ENCODE results near the gene STAC3. TPM values are rescaled to one million over a fixed set of nuclear protein-coding genes. Genes with fewer than 3 reads are reported as not detected.
"Not testable (repeated sequence)": the region's sequence is repeated elsewhere in the genome, so short reads cannot be mapped to it uniquely, and the experiment has no call there.

Gene STAC3
- total RNA-seq: 3.1 TPM
- 1.5 TPM for polyA plus RNA-seq (ENCODE audit: insufficient read depth, low read depth, low replicate concordance)
- long read RNA-seq, donor 1: 0 reads
- long read RNA-seq, donor 2: 0 reads
- long read RNA-seq, donor 3: 0 reads
- long read RNA-seq, donor 4: 0 reads
- long read RNA-seq, donor 5: 0 reads
- long read RNA-seq, donor 6: 0 reads
- long read RNA-seq, donor 7, partial matches to known transcripts: 0 of 1 reads
- long read RNA-seq, donor 7, other reads (novel, unspliced or antisense): 1 of 1 reads
- long read RNA-seq, donor 8, partial matches to known transcripts: 0 of 1 reads
- long read RNA-seq, donor 8, other reads (novel, unspliced or antisense): 0 of 1 reads
- long read RNA-seq, donor 9: 0 reads
- long read RNA-seq, donor 10: 0 reads

DNA sequence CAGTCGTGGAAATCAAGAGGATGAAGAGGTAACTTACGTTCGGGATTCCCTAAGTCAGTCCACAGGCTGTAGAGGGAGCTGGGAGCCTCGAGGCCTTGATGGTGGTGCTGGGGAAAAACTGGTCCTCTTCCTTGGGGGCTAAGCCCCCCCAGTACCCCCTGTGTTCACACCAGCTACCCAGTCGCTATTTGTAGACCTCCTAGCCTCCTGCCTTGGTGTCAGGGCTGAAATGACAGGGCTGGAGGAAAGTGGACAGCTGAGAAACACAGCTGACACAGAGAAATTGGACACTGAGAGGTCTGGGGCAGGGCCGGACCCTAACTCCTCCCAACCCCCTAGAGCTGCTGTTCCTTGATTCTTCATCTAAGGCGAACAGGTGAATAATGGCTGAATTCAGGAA, at the start of gene STAC3:
Gene STAC3, minus strand, starts transcription at position 232 of the 400 bp plus-strand sequence. CDS start 1,551 bp downstream, outside the sequence.
- DNase-seq (no peak), FAIRE-seq (no peak)
- Histone ChIP-seq H3K4me1 (ENCODE audit: control insufficient read depth in 2 of 3, insufficient read depth in 2 of 3, low read depth in 1 of 3, low read length in 3 of 3) (no peaks in the 10 kb centered on the region), H3K9me3 (ENCODE audit: control insufficient read depth in 2 of 3, insufficient read depth in 1 of 3, low read length in 3 of 3) (no peaks in the 10 kb centered on the region), H3K36me3 (ENCODE audit: control insufficient read depth in 2 of 3, insufficient read depth in 3 of 3, low read length in 3 of 3) (peaks cover 0 to 9% (median 5%) of the 10 kb centered on the region in 3 donors), H3K4me3 (ENCODE audit: low read length in 3 of 3) (no peak within 1 kb of the TSS), H3K9ac (ENCODE audit: low read length in 3 of 3) (no peak within 1 kb of the TSS), H3K27ac (ENCODE audit: low read depth in 2 of 2, low read length in 2 of 2) (no peak within 1 kb of the TSS), H3K27me3 (ENCODE audit: control insufficient read depth, insufficient read depth, low read length) (no peaks in the 10 kb centered on the region)
- intact Hi-C loops (cut with DNase I): no loop called here
- TF ChIP-seq, protein P1, sequence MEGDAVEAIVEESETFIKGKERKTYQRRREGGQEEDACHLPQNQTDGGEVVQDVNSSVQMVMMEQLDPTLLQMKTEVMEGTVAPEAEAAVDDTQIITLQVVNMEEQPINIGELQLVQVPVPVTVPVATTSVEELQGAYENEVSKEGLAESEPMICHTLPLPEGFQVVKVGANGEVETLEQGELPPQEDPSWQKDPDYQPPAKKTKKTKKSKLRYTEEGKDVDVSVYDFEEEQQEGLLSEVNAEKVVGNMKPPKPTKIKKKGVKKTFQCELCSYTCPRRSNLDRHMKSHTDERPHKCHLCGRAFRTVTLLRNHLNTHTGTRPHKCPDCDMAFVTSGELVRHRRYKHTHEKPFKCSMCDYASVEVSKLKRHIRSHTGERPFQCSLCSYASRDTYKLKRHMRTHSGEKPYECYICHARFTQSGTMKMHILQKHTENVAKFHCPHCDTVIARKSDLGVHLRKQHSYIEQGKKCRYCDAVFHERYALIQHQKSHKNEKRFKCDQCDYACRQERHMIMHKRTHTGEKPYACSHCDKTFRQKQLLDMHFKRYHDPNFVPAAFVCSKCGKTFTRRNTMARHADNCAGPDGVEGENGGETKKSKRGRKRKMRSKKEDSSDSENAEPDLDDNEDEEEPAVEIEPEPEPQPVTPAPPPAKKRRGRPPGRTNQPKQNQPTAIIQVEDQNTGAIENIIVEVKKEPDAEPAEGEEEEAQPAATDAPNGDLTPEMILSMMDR (IDR thresholded peaks at IDR 0.05; ENCODE audit: borderline replicate concordance, extremely low read depth, insufficient read depth): no peak

GRCh38 chr12:57299514-57300016, 48.6 kb upstream of the STAC3 start:
- DNase-seq (peak in 1 of 5 donors; percentile 14), FAIRE-seq (no peak)
- no peak overlapping the region for H3K4me3 ChIP-seq (ENCODE audit: low read length in 3 of 3)
- no peak overlapping the region for H3K27ac ChIP-seq (ENCODE audit: low read depth in 2 of 2, low read length in 2 of 2)
- intact Hi-C loops (cut with DNase I): no loop called here
- H3K27me3 ChIP-seq (ENCODE audit: control insufficient read depth, insufficient read depth, low read length): no peaks in the 10 kb centered on the region
- H3K9ac ChIP-seq (ENCODE audit: low read length in 3 of 3): no peak overlapping the region
- H3K4me1 ChIP-seq (ENCODE audit: control insufficient read depth in 2 of 3, insufficient read depth in 2 of 3, low read depth in 1 of 3, low read length in 3 of 3): no peaks in the 10 kb centered on the region
- peaks cover 4 to 34% (median 21%) of the 10 kb centered on the region in 3 donors for H3K36me3 ChIP-seq (ENCODE audit: control insufficient read depth in 2 of 3, insufficient read depth in 3 of 3, low read length in 3 of 3)
- H3K9me3 ChIP-seq (ENCODE audit: control insufficient read depth in 2 of 3, insufficient read depth in 1 of 3, low read length in 3 of 3): no peaks in the 10 kb centered on the region
- TF ChIP-seq, protein P1 (IDR thresholded peaks at IDR 0.05; ENCODE audit: borderline replicate concordance, extremely low read depth, insufficient read depth): no peak

- peaks cover 2 to 36% (median 27%) of the 10 kb centered on the region in 3 donors for H3K36me3 ChIP-seq (ENCODE audit: control insufficient read depth in 2 of 3, insufficient read depth in 3 of 3, low read length in 3 of 3)
- H3K4me3 ChIP-seq (ENCODE audit: low read length in 3 of 3): no peak overlapping the region
- no peaks in the 10 kb centered on the region for H3K4me1 ChIP-seq (ENCODE audit: control insufficient read depth in 2 of 3, insufficient read depth in 2 of 3, low read depth in 1 of 3, low read length in 3 of 3)
- H3K9me3 ChIP-seq (ENCODE audit: control insufficient read depth in 2 of 3, insufficient read depth in 1 of 3, low read length in 3 of 3): no peaks in the 10 kb centered on the region
- H3K27me3 ChIP-seq (ENCODE audit: control insufficient read depth, insufficient read depth, low read length): no peaks in the 10 kb centered on the region
- no peak overlapping the region for H3K9ac ChIP-seq (ENCODE audit: low read length in 3 of 3)
- DNase-seq: no peak
- H3K27ac ChIP-seq (ENCODE audit: low read depth in 2 of 2, low read length in 2 of 2): no peak overlapping the region
- FAIRE-seq: no peak
- TF ChIP-seq, protein P1 (IDR thresholded peaks at IDR 0.05; ENCODE audit: borderline replicate concordance, extremely low read depth, insufficient read depth): no peak
- intact Hi-C loops (cut with DNase I): no loop called here
These were observed 45.3 kb upstream of the STAC3 start for GRCh38 chr12:57296291-57296690.

- H3K36me3 ChIP-seq (ENCODE audit: control insufficient read depth in 2 of 3, insufficient read depth in 3 of 3, low read length in 3 of 3): peaks cover 9 to 33% (median 25%) of the 10 kb centered on the region in 3 donors
- DNase-seq; FAIRE-seq; H3K4me1 ChIP-seq (ENCODE audit: control insufficient read depth in 2 of 3, insufficient read depth in 2 of 3, low read depth in 1 of 3, low read length in 3 of 3); H3K27ac ChIP-seq (ENCODE audit: low read depth in 2 of 2, low read length in 2 of 2); H3K4me3 ChIP-seq (ENCODE audit: low read length in 3 of 3); intact Hi-C loops (cut with DNase I); H3K27me3 ChIP-seq (ENCODE audit: control insufficient read depth, insufficient read depth, low read length); H3K9ac ChIP-seq (ENCODE audit: low read length in 3 of 3); H3K9me3 ChIP-seq (ENCODE audit: control insufficient read depth in 2 of 3, insufficient read depth in 1 of 3, low read length in 3 of 3): not testable (repeated sequence)
These were observed 31.1 kb upstream of the STAC3 start for GRCh38 chr12:57282073-57282472.

Data from kidney (tissue), 22 donors.